Measurements from ENCODE around the gene LCP2. TPM values are rescaled to one million over a fixed set of nuclear protein-coding genes. Genes with fewer than 3 reads are reported as not detected.

The LCP2 gene
- total RNA-seq, 1 donor from 2014 or later = not detected

GRCh38 chr5:170319301-170319700 lies 21.7 kb upstream of the LCP2 start:
- Mint-ChIP-seq H3K4me1 (peaks cover 14% of the 10 kb centered on the region), H3K4me3 (no peak overlapping the region), H3K9me3 (no peaks in the 10 kb centered on the region), H3K27ac (no peak overlapping the region), H3K27me3 (ENCODE audit: insufficient read depth, low read depth) (peaks cover 4% of the 10 kb centered on the region), H3K36me3 (no peaks in the 10 kb centered on the region)
- H3F3A ChIP-seq (ENCODE audit: low read depth) = no peaks in the 10 kb centered on the region
- TF ChIP-seq EZH2phosphoT487 (IDR thresholded peaks at IDR 0.05) (no peak), CTCF (IDR thresholded peaks at IDR 0.05) (no peak), EZH2 (IDR thresholded peaks at IDR 0.05) (no peak)
- H3K79me2 ChIP-seq (ENCODE audit: low read depth) = no peaks in the 10 kb centered on the region
- no peaks in the 10 kb centered on the region for H3K9me3 ChIP-seq (ENCODE audit: low read depth)
- peaks cover 11% of the 10 kb centered on the region for H3K4me1 ChIP-seq
- H3K36me3 ChIP-seq = no peaks in the 10 kb centered on the region
- H3K4me2 ChIP-seq = no peak overlapping the region
- no peaks in the 10 kb centered on the region for H4K20me1 ChIP-seq (ENCODE audit: low read depth)
- no peak overlapping the region for H3K4me3 ChIP-seq
- no peak overlapping the region for H3K9ac ChIP-seq
- H3K27me3 ChIP-seq = no peaks in the 10 kb centered on the region
- DNase-seq (ENCODE audit: low spot score) = no peak
- no peak overlapping the region for H3K27ac ChIP-seq
- no peak overlapping the region for H2AFZ ChIP-seq (replicated peaks)

DNA sequence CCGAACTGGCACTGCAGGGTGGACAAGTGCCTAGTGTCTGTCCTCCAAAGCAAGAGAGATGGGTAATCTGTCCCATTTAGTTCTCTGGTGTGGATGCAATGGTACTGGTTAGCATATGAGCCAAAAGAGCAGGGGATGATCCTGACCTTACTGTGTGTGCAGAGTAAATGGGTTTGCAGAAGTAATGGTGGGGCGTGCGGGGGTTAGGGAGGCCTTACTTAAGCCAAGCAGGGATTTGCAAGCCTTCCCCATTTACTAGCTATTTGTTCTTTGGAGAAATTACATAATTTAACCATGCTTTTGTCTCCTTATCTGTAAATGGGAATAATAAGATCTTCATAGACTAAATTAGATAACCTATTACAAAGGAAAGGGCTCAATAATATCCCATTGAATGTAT lies 19.9 kb upstream of the LCP2 start:
- no peak for DNase-seq (ENCODE audit: low spot score)
- Histone ChIP-seq H3K79me2 (ENCODE audit: low read depth) (no peaks in the 10 kb centered on the region), H3F3A (ENCODE audit: low read depth) (no peaks in the 10 kb centered on the region), H3K9ac (no peak overlapping the region), H3K4me2 (no peak overlapping the region), H4K20me1 (ENCODE audit: low read depth) (no peaks in the 10 kb centered on the region), H3K9me3 (ENCODE audit: low read depth) (no peaks in the 10 kb centered on the region), H3K4me1 (peaks cover 11% of the 10 kb centered on the region), H3K27ac (no peak overlapping the region), H3K27me3 (no peaks in the 10 kb centered on the region), H3K4me3 (no peak overlapping the region), H3K36me3 (no peaks in the 10 kb centered on the region), H2AFZ (replicated peaks) (no peak overlapping the region)
- Mint-ChIP-seq H3K27ac (no peak overlapping the region), H3K4me1 (peaks cover 14% of the 10 kb centered on the region), H3K27me3 (ENCODE audit: insufficient read depth, low read depth) (peaks cover 4% of the 10 kb centered on the region), H3K36me3 (no peaks in the 10 kb centered on the region), H3K9me3 (no peaks in the 10 kb centered on the region), H3K4me3 (no peak overlapping the region)
- TF ChIP-seq EZH2 (IDR thresholded peaks at IDR 0.05) (no peak), EZH2phosphoT487 (IDR thresholded peaks at IDR 0.05) (no peak), CTCF (IDR thresholded peaks at IDR 0.05) (no peak)

DNA sequence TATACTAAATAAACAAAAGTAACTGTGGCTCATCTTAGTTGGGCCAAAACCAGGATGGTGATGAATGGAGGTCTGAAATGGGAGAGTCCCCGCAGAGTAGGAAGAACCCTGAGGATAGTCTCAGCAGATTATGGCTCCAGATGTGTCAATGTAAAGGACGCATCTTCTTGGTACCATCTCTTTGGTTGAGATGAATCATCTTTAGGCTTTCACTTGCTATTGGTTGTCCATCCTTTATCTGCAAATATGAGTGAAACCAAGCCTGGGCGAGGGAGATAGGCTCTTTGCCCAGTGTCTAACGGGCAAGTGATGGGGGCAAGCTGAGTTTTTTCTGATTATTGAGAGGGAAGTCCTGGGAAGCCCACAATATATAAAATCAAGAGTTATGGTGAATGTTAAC lies 19.4 kb upstream of the LCP2 start:
- Mint-ChIP-seq H3K9me3 (no peaks in the 10 kb centered on the region), H3K4me3 (no peak overlapping the region), H3K4me1 (peaks cover 14% of the 10 kb centered on the region), H3K27me3 (ENCODE audit: insufficient read depth, low read depth) (peaks cover 4% of the 10 kb centered on the region), H3K27ac (no peak overlapping the region), H3K36me3 (no peaks in the 10 kb centered on the region)
- no peaks in the 10 kb centered on the region for H3K27me3 ChIP-seq
- H3K9ac ChIP-seq = no peak overlapping the region
- no peaks in the 10 kb centered on the region for H3K36me3 ChIP-seq
- no peak for DNase-seq (ENCODE audit: low spot score)
- no peaks in the 10 kb centered on the region for H3K79me2 ChIP-seq (ENCODE audit: low read depth)
- H3K4me2 ChIP-seq = no peak overlapping the region
- TF ChIP-seq EZH2phosphoT487 (IDR thresholded peaks at IDR 0.05) = no peak
- no peak for TF ChIP-seq EZH2 (IDR thresholded peaks at IDR 0.05)
- TF ChIP-seq CTCF (IDR thresholded peaks at IDR 0.05) = no peak
- no peaks in the 10 kb centered on the region for H3K9me3 ChIP-seq (ENCODE audit: low read depth)
- H3K4me3 ChIP-seq = no peak overlapping the region
- H4K20me1 ChIP-seq (ENCODE audit: low read depth) = no peaks in the 10 kb centered on the region
- no peak overlapping the region for H2AFZ ChIP-seq (replicated peaks)
- no peak overlapping the region for H3K27ac ChIP-seq
- no peaks in the 10 kb centered on the region for H3F3A ChIP-seq (ENCODE audit: low read depth)
- H3K4me1 ChIP-seq = peaks cover 11% of the 10 kb centered on the region
